ENCODE measurements around the gene CSTPP1. TPM values are rescaled to one million over a fixed set of nuclear protein-coding genes. Genes with fewer than 3 reads are reported as not detected.

The CSTPP1 gene
- polyA plus RNA-seq, 1 donor from 2014 or later = 46.4 TPM

GRCh38 chr11:47044119-47044518 lies 107.6 kb downstream of the CSTPP1 start:
- H3K9ac ChIP-seq (ENCODE audit: low read length) = no peak overlapping the region
- no peaks in the 10 kb centered on the region for H3K9me2 ChIP-seq (ENCODE audit: insufficient read depth, low read length)
- H3K27ac ChIP-seq (ENCODE audit: low read length) = no peak overlapping the region
- no peak overlapping the region for H2AFZ ChIP-seq (ENCODE audit: low read depth, low read length)
- no peaks in the 10 kb centered on the region for H3K9me3 ChIP-seq (ENCODE audit: low read length)
- H3K79me2 ChIP-seq (replicated peaks; ENCODE audit: insufficient read depth, low read length) = no peaks in the 10 kb centered on the region
- no peak overlapping the region for H3K4me3 ChIP-seq (ENCODE audit: low read length)
- H3K4me2 ChIP-seq (ENCODE audit: low read length) = no peak overlapping the region
- no peaks in the 10 kb centered on the region for H3F3A ChIP-seq (ENCODE audit: insufficient read depth, low read length, poor library complexity, severe bottlenecking)
- no peaks in the 10 kb centered on the region for H3K36me3 ChIP-seq (ENCODE audit: insufficient read depth, low read length)
- H3K27me3 ChIP-seq (ENCODE audit: insufficient read depth, low read depth, low read length) = no peaks in the 10 kb centered on the region
- no peaks in the 10 kb centered on the region for H4K20me1 ChIP-seq (ENCODE audit: insufficient read depth)
- TF ChIP-seq EP300 (conservative IDR thresholded peaks at IDR 0.05; ENCODE audit: poor library complexity, severe bottlenecking) (no peak), MXI1 (conservative IDR thresholded peaks at IDR 0.05; ENCODE audit: poor library complexity, severe bottlenecking) (no peak), RAD21 (conservative IDR thresholded peaks at IDR 0.05) (no peak), TAF1 (IDR thresholded peaks at IDR 0.05; ENCODE audit: low read depth) (no peak), REST (IDR thresholded peaks at IDR 0.05; ENCODE audit: borderline replicate concordance) (no peak)

- Histone ChIP-seq H3K4me2 (ENCODE audit: low read length) (no peak overlapping the region), H3K27ac (ENCODE audit: low read length) (no peak overlapping the region), H3K9me3 (ENCODE audit: low read length) (no peaks in the 10 kb centered on the region), H3K79me2 (replicated peaks; ENCODE audit: insufficient read depth, low read length) (no peaks in the 10 kb centered on the region), H3F3A (ENCODE audit: insufficient read depth, low read length, poor library complexity, severe bottlenecking) (no peaks in the 10 kb centered on the region), H3K36me3 (ENCODE audit: insufficient read depth, low read length) (no peaks in the 10 kb centered on the region), H3K9ac (ENCODE audit: low read length) (no peak overlapping the region), H3K4me3 (ENCODE audit: low read length) (no peak overlapping the region), H4K20me1 (ENCODE audit: insufficient read depth) (no peaks in the 10 kb centered on the region), H2AFZ (ENCODE audit: low read depth, low read length) (no peak overlapping the region), H3K9me2 (ENCODE audit: insufficient read depth, low read length) (no peaks in the 10 kb centered on the region), H3K27me3 (ENCODE audit: insufficient read depth, low read depth, low read length) (no peaks in the 10 kb centered on the region)
- TF ChIP-seq RAD21 (conservative IDR thresholded peaks at IDR 0.05) = no peak
Measured at GRCh38 chr11:47047972-47048371, 111.4 kb downstream of the CSTPP1 start.

GRCh38 chr11:47050284-47050683 lies 113.7 kb downstream of the CSTPP1 start:
- Histone ChIP-seq H3F3A (ENCODE audit: insufficient read depth, low read length, poor library complexity, severe bottlenecking) (no peaks in the 10 kb centered on the region), H3K4me2 (ENCODE audit: low read length) (no peak overlapping the region), H3K79me2 (replicated peaks; ENCODE audit: insufficient read depth, low read length) (no peaks in the 10 kb centered on the region), H3K27ac (ENCODE audit: low read length) (no peak overlapping the region), H3K9me2 (ENCODE audit: insufficient read depth, low read length) (no peaks in the 10 kb centered on the region), H3K27me3 (ENCODE audit: insufficient read depth, low read depth, low read length) (no peaks in the 10 kb centered on the region), H3K36me3 (ENCODE audit: insufficient read depth, low read length) (no peaks in the 10 kb centered on the region), H2AFZ (ENCODE audit: low read depth, low read length) (no peak overlapping the region), H4K20me1 (ENCODE audit: insufficient read depth) (no peaks in the 10 kb centered on the region), H3K9me3 (ENCODE audit: low read length) (no peaks in the 10 kb centered on the region), H3K4me3 (ENCODE audit: low read length) (no peak overlapping the region), H3K9ac (ENCODE audit: low read length) (no peak overlapping the region)
- no peak for TF ChIP-seq REST (IDR thresholded peaks at IDR 0.05; ENCODE audit: borderline replicate concordance)
- TF ChIP-seq EP300 (conservative IDR thresholded peaks at IDR 0.05; ENCODE audit: poor library complexity, severe bottlenecking) = no peak
- TF ChIP-seq EZH2 (IDR thresholded peaks at IDR 0.05; ENCODE audit: borderline replicate concordance, insufficient read depth, low read length, poor library complexity, severe bottlenecking) = no peak
- no peak for TF ChIP-seq RAD21 (conservative IDR thresholded peaks at IDR 0.05)
- no peak for TF ChIP-seq POLR2AphosphoS5 (IDR thresholded peaks at IDR 0.05)
- TF ChIP-seq TAF1 (IDR thresholded peaks at IDR 0.05; ENCODE audit: low read depth) = no peak
- TF ChIP-seq CTCF (IDR thresholded peaks at IDR 0.05; ENCODE audit: poor library complexity, severe bottlenecking) = no peak
